ENCODE data around the gene PARP16. TPM values are rescaled to one million over a fixed set of nuclear protein-coding genes. Genes with fewer than 3 reads are reported as not detected.
"Not testable (repeated sequence)": the region's sequence is repeated elsewhere in the genome, so short reads cannot be mapped to it uniquely, and the experiment has no call there.

PARP16 gene
- total RNA-seq, 2 donors from 2014 or later = 3.5 to 4.6 TPM

- intact Hi-C loops (cut with DNase I) = no loop called here
- ATAC-seq (no peak), DNase-seq (no peak)
These were observed 37.0 kb downstream of the PARP16 start for GRCh38 chr15:65249641-65250040.

DNA sequence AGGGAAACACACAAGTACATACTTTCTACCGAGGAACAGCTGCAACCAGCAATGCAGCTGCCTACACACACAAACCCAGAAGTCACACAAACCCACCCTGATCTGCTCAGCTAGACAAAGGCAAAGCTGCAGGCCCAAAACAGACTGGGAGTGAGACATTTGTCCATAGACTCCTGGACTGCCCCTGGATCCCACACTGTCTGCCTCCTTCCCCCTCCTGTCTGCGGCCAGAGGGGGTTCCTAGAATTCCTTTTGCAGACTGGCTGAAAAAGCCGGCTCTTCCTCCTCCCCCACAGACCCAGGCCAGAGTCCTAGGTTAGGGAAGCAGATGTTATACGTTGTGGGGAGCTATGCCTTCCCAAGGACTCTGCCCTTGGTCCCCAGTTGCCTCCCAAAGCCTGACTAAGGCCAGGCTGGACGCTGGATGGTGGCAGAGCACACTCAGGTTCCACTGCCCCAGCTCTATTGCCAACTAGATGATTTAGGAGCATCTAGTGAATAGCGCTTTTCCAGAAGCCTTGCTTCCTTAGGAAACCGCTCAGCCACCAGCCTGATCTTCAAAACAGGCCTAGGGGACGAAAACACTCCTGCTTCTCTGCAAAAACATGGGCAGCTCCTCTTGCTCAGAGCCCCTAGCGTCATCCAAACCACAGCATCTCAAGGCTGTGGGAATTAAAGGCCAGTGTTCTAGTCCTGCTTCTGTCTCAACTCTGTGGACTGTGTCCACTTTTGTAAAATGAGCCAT is 38.0 kb downstream of the PARP16 start:
- intact Hi-C loops (cut with DNase I) = no loop called here
- no peak for DNase-seq
- peak in 1 of 2 donors; percentile 31 for ATAC-seq

DNA sequence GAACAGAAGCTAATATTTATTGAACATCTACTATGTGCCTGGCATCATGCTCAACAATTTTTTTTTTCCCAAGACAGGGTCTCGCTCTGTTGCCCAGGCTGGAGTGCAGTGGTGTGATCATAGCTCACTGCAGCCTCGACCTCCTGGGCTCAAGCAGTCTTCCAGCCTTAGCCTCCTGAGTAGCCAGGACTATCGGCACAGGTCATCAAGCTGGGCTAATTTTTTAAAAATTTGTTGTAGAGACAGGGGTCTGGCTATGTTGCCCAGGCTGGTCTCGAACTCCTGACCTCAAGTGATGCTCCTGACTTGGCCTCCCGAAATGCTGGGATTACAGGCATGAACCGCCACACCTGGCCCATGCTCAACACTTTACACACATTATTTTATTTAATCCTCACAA is 39.7 kb downstream of the PARP16 start:
- no peak for ATAC-seq
- no peak for DNase-seq
- intact Hi-C loops (cut with DNase I) = no loop called here

DNA sequence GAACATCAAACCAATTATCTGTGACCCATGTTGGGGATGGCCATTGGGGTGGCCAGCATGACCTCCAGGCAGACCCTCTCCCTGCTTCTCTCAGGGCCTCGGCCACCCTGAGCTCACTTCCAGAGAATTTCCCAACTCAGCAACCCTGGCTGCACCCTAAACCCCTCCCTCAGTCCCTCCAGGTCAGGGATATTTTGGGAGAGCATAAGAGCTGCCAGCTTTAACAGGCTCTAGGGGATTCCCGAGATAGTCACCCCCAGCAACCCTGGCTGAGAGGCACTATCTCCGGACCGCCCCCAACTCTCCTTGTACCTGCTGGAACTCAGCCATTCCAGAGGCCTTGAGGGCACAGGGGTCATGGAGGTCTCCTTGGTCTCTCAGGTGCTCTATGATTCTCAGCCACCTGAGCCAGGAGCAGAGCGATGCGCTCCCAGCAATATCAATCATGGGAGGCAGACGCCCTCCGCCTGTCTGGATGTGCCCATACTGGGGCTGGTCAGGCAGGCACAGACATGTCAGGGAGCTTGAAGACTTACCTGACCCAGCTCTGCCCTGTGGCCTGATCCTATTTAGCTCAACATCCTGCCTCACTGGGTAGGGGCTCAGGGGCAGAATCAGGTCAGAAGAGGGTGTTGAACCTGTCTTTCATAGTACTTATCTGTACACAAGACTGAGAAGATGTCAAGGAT is 40.5 kb downstream of the PARP16 start:
- no peak for DNase-seq
- intact Hi-C loops (cut with DNase I) = no loop called here
- ATAC-seq = peak; percentile 32 to 79

GRCh38 chr15:65245096-65245856 is 41.4 kb downstream of the PARP16 start:
- DNase-seq (peak; percentile 82), ATAC-seq (peak; percentile 88 to 92)
- intact Hi-C loops (cut with DNase I) = no loop called here

DNA sequence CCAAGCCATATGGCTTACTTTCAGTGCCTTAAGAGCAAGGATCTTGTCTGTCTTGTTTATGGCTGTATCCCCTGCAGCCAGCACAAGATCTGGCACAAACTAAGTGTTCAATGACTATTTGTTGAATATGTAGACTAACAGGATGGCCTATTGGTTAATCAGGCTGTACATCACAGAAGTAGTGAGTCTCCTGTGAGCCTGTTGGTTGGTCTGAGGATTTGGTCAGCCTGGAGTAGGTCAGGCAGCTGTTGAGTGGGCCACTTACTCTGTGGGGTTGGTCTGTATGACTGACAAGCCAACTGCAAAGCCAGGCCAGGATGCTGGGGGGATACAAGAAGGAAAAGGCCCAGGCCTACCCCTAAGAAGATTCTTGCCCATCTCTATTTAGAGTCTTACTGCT is 42.0 kb downstream of the PARP16 start:
- intact Hi-C loops (cut with DNase I) = no loop called here
- DNase-seq (no peak), ATAC-seq (peak in 1 of 2 donors; percentile 1)

DNA sequence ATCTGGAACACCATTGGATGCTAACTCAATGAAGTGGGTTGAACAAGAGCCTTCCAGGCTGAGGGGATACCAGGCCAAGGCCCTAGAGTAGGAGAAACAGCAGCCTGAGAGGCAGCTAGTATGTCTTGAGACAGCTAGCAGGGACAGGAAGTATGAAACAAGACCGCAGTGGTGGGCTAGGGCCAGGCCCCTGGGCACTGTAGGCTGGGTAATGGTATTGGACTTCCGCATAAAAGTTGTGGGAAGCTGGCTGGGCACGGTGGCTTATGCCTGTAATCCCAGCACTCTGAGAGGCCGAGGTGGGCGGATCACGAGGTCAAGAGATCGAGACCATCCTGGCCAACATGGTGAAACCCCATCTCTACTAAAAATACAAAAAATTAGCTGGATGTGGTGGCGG is 50.2 kb downstream of the PARP16 start:
- ATAC-seq; intact Hi-C loops (cut with DNase I); DNase-seq: not testable (repeated sequence)

DNA sequence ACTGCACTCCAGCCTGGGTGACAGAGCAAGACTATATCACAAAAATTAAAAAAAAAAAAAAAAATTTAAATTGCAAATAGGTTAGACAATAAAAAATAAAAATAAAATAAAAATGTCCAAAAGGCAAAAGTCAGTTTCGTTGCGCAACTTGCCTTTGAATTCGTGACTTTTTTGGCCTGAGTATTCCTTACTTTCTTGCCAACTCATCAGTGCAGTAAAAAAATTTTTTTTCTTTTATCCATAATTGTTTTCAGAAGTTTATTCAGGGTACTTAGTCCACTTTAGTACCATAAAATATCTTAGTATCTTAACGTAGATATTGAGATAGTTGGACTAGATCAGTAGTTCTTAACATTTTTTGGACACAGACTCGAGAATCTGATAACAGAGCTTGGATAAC is 53.0 kb downstream of the PARP16 start:
- intact Hi-C loops (cut with DNase I) = no loop called here
- DNase-seq (no peak), ATAC-seq (no peak)

GRCh38 chr15:65232520-65232919 is 54.2 kb downstream of the PARP16 start:
- ATAC-seq (no peak), DNase-seq (no peak)
- intact Hi-C loops (cut with DNase I) = no loop called here

- ATAC-seq (no peak), DNase-seq (no peak)
- intact Hi-C loops (cut with DNase I) = no loop called here
These were observed 55.4 kb downstream of the PARP16 start for GRCh38 chr15:65231306-65231705.

DNA sequence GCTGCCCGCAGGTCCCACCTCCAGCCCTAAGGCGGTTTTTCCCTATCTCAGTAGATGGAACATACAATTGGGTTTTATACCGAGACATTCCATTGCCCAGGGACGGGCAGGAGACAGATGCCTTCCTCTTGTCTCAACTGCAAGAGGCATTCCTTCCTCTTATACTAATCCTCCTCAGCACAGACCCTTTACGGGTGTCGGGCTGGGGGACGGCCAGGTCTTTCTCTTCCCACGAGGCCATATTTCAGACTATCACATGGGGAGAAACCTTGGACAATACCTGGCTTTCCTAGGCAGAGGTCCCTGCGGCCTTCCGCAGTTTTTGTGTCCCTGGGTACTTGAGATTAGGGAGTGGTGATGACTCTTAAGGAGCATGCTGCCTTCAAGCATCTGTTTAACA is 59.8 kb downstream of the PARP16 start:
- ATAC-seq; intact Hi-C loops (cut with DNase I); DNase-seq: not testable (repeated sequence)

GRCh38 chr15:65226221-65226620 is 60.5 kb downstream of the PARP16 start:
- ATAC-seq (no peak), DNase-seq (no peak)
- intact Hi-C loops (cut with DNase I) = no loop called here

- intact Hi-C loops (cut with DNase I) = no loop called here
- DNase-seq = no peak
- no peak for ATAC-seq
These were observed 62.7 kb downstream of the PARP16 start for GRCh38 chr15:65223996-65224395.

DNA sequence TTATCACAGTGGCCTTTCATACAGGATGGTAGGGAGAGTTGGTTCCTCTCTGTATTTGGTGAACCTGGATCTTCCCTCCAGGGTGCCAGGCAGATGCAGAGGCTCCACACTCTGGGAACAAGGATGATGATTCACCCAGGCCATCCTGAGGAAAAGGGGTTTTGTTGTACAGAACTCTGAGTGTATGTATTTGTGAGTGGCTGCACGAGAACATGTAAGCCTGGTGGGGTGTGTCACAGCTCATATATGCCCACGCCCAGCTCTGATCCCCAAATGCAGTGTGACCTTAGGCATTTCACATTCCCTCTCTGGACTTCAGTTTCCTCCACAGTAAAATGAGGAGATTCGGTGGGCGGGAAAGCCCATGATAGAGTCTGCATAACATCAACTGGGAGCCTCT is 63.8 kb downstream of the PARP16 start:
- DNase-seq (no peak), ATAC-seq (no peak)
- intact Hi-C loops (cut with DNase I) = no loop called here

GRCh38 chr15:65221697-65222096 is 65.0 kb downstream of the PARP16 start:
- intact Hi-C loops (cut with DNase I) = no loop called here
- ATAC-seq (no peak), DNase-seq (no peak)

- DNase-seq (no peak), ATAC-seq (no peak)
- intact Hi-C loops (cut with DNase I) = no loop called here
These were observed 67.5 kb downstream of the PARP16 start for GRCh38 chr15:65219137-65219536.

DNA sequence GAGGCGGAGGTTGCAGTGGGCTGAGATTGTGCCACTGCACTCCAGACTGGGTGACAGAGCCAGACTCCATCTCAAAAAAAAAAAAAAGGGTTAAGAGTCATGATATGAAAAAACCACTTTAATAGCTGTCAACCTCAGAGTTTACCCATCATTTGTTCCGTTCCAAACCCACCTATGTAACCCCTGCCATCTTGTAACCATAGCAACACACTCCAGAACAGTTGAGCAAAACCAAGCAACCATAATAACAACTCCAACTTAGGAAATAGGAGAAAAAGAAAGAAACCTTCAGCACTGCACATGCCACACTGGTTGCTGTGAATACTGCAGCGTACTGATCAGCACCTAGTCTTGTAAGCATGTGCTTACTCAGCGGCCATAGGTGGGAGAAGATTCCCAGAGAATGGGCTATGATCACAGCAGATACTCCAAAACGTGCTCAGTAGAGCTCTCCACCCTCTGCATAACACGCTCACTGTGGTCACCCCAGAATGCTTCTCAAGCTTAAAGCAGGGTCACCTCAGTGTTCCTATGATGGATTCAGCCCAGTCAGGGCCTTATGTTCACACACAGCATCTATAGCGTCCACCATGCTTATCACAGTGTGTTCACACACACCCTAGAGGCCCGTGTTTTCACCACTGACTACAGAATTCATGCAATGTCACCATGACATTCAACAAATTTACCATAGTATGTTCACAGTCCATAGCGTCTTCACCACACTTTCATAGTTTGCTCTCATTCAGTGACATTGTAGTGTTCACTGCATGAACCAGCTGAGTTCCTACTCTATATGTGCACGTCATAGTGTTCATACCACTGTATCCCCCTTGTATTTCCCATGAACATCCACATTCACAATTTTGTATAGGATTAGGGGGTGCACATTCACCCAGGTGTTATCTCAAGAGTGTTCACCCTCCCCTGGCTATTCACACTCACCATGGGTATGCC is 68.9 kb downstream of the PARP16 start:
- intact Hi-C loops (cut with DNase I) = no loop called here
- no peak for ATAC-seq
- DNase-seq = no peak

- DNase-seq (no peak), ATAC-seq (no peak)
- intact Hi-C loops (cut with DNase I) = no loop called here
These were observed 71.2 kb downstream of the PARP16 start for GRCh38 chr15:65215496-65215895.

DNA sequence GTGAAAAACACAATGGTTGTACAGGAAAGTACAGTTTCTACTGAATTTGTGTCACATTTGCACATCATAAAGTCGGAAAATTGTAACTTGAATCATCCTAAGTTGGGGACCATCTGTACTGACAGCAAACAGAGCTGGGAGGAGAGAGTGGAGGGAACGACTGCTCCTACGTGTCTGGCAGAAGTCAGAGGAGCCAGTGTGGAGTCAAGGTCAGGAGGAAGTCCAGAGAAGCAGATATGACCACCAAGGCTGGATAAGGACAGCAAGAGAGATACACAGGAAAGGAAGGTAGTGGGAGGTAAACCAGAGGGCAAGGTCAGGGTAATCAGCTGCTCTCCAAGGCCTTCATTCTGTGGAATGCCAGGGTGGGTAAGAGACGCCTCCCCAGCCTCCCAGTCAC is 72.7 kb downstream of the PARP16 start:
- DNase-seq (no peak), ATAC-seq (no peak)
- intact Hi-C loops (cut with DNase I) = no loop called here
